Measurements from ENCODE around the gene TNFRSF1A.

TNFRSF1A gene

GRCh38 chr12:6323340-6323994, 18.4 kb downstream of the TNFRSF1A start:
- no peak for DNase-seq

GRCh38 chr12:6322969-6323339, 18.9 kb downstream of the TNFRSF1A start:
- no peak for DNase-seq

- no peak for DNase-seq
These were observed 19.5 kb downstream of the TNFRSF1A start for GRCh38 chr12:6322352-6322751.

GRCh38 chr12:6321905-6322304, 20.0 kb downstream of the TNFRSF1A start:
- DNase-seq: no peak

- DNase-seq: no peak
These were observed 22.4 kb downstream of the TNFRSF1A start for GRCh38 chr12:6319446-6319845.

- DNase-seq: no peak
These were observed 23.4 kb downstream of the TNFRSF1A start for GRCh38 chr12:6318440-6318879.

GRCh38 chr12:6317693-6318439, 24.0 kb downstream of the TNFRSF1A start:
- no peak for DNase-seq

- no peak for DNase-seq
These were observed 24.8 kb downstream of the TNFRSF1A start for GRCh38 chr12:6316921-6317692.

GRCh38 chr12:6315704-6316597, 25.9 kb downstream of the TNFRSF1A start:
- DNase-seq: no peak

- DNase-seq: no peak
These were observed 26.7 kb downstream of the TNFRSF1A start for GRCh38 chr12:6315184-6315583.

GRCh38 chr12:6314776-6315175, 27.1 kb downstream of the TNFRSF1A start:
- no peak for DNase-seq

GRCh38 chr12:6313326-6313940, 28.4 kb downstream of the TNFRSF1A start:
- no peak for DNase-seq

- DNase-seq: no peak
These were observed 29.1 kb downstream of the TNFRSF1A start for GRCh38 chr12:6312529-6313325.

- no peak for DNase-seq
These were observed 29.9 kb downstream of the TNFRSF1A start for GRCh38 chr12:6311822-6312528.

- no peak for DNase-seq
These were observed 30.9 kb downstream of the TNFRSF1A start for GRCh38 chr12:6310771-6311610.

GRCh38 chr12:6307529-6307928, 34.3 kb downstream of the TNFRSF1A start:
- DNase-seq: no peak

- no peak for DNase-seq
These were observed 35.2 kb downstream of the TNFRSF1A start for GRCh38 chr12:6306599-6307220.

- DNase-seq: no peak
These were observed 35.7 kb downstream of the TNFRSF1A start for GRCh38 chr12:6306151-6306550.

GRCh38 chr12:6303071-6303470, 38.8 kb downstream of the TNFRSF1A start:
- DNase-seq: no peak

Data from activated CD4-positive, alpha-beta T cell treated with anti-CD3 and anti-CD28 coated beads for 1 hour (primary cell).